Measurements from ENCODE around the gene FSD1. TPM values are rescaled to one million over a fixed set of nuclear protein-coding genes. Genes with fewer than 3 reads are reported as not detected.

Gene FSD1
- polyA plus RNA-seq, 1 donor from 2014 or later = 114 TPM

- Histone ChIP-seq H2AFZ (ENCODE audit: low read depth, low read length) (no peak overlapping the region), H3K4me2 (ENCODE audit: low read length) (no peak overlapping the region)
- TF ChIP-seq SMC3 (conservative IDR thresholded peaks at IDR 0.05; ENCODE audit: poor library complexity) = no peak
- no peak for TF ChIP-seq RAD21 (conservative IDR thresholded peaks at IDR 0.05)
- no peak for TF ChIP-seq POLR2AphosphoS5 (IDR thresholded peaks at IDR 0.05)
- TF ChIP-seq MXI1 (conservative IDR thresholded peaks at IDR 0.05; ENCODE audit: poor library complexity, severe bottlenecking) = no peak
- no peak for TF ChIP-seq REST (IDR thresholded peaks at IDR 0.05; ENCODE audit: borderline replicate concordance)
- TF ChIP-seq EP300 (conservative IDR thresholded peaks at IDR 0.05; ENCODE audit: poor library complexity, severe bottlenecking) = no peak
- TF ChIP-seq, protein P1, sequence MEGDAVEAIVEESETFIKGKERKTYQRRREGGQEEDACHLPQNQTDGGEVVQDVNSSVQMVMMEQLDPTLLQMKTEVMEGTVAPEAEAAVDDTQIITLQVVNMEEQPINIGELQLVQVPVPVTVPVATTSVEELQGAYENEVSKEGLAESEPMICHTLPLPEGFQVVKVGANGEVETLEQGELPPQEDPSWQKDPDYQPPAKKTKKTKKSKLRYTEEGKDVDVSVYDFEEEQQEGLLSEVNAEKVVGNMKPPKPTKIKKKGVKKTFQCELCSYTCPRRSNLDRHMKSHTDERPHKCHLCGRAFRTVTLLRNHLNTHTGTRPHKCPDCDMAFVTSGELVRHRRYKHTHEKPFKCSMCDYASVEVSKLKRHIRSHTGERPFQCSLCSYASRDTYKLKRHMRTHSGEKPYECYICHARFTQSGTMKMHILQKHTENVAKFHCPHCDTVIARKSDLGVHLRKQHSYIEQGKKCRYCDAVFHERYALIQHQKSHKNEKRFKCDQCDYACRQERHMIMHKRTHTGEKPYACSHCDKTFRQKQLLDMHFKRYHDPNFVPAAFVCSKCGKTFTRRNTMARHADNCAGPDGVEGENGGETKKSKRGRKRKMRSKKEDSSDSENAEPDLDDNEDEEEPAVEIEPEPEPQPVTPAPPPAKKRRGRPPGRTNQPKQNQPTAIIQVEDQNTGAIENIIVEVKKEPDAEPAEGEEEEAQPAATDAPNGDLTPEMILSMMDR (IDR thresholded peaks at IDR 0.05; ENCODE audit: poor library complexity, severe bottlenecking) = no peak
Measured at GRCh38 chr19:4313847-4314490, 9.6 kb downstream of the FSD1 start.

GRCh38 chr19:4316956-4317355 lies 12.6 kb downstream of the FSD1 start:
- no peak overlapping the region for H2AFZ ChIP-seq (ENCODE audit: low read depth, low read length)
- H3K4me3 ChIP-seq (ENCODE audit: low read length) = no peak overlapping the region
- TF ChIP-seq SMC3 (conservative IDR thresholded peaks at IDR 0.05; ENCODE audit: poor library complexity) (no peak), MXI1 (conservative IDR thresholded peaks at IDR 0.05; ENCODE audit: poor library complexity, severe bottlenecking) (no peak), TAF1 (IDR thresholded peaks at IDR 0.05; ENCODE audit: low read depth) (no peak), RAD21 (conservative IDR thresholded peaks at IDR 0.05) (no peak), EP300 (conservative IDR thresholded peaks at IDR 0.05; ENCODE audit: poor library complexity, severe bottlenecking) (no peak), REST (IDR thresholded peaks at IDR 0.05; ENCODE audit: borderline replicate concordance) (no peak), EZH2 (IDR thresholded peaks at IDR 0.05; ENCODE audit: borderline replicate concordance, insufficient read depth, low read length, poor library complexity, severe bottlenecking) (no peak), POLR2AphosphoS5 (IDR thresholded peaks at IDR 0.05) (no peak)
- TF ChIP-seq, protein P1 (IDR thresholded peaks at IDR 0.05; ENCODE audit: poor library complexity, severe bottlenecking) = no peak
- no peaks in the 10 kb centered on the region for H3K9me2 ChIP-seq (ENCODE audit: insufficient read depth, low read length)
- no peak overlapping the region for H3K4me2 ChIP-seq (ENCODE audit: low read length)
- no peaks in the 10 kb centered on the region for H3K9me3 ChIP-seq (ENCODE audit: low read length)
- peaks cover 10% of the 10 kb centered on the region for H3K36me3 ChIP-seq (ENCODE audit: insufficient read depth, low read length)
- H3K9ac ChIP-seq (ENCODE audit: low read length) = no peak overlapping the region
- H3K27me3 ChIP-seq (ENCODE audit: insufficient read depth, low read depth, low read length) = no peaks in the 10 kb centered on the region
- no peaks in the 10 kb centered on the region for H3K79me2 ChIP-seq (replicated peaks; ENCODE audit: insufficient read depth, low read length)
- no peaks in the 10 kb centered on the region for H4K20me1 ChIP-seq (ENCODE audit: insufficient read depth)
- no peak overlapping the region for H3K27ac ChIP-seq (ENCODE audit: low read length)
- no peaks in the 10 kb centered on the region for H3F3A ChIP-seq (ENCODE audit: insufficient read depth, low read length, poor library complexity, severe bottlenecking)

More at GRCh38 chr19:4313847-4314490, 9.6 kb downstream of the FSD1 start:
- H3K27ac ChIP-seq (ENCODE audit: low read length) = no peak overlapping the region
- H3K9me2 ChIP-seq (ENCODE audit: insufficient read depth, low read length) = no peaks in the 10 kb centered on the region
- no peaks in the 10 kb centered on the region for H3K27me3 ChIP-seq (ENCODE audit: insufficient read depth, low read depth, low read length)
- H3K4me3 ChIP-seq (ENCODE audit: low read length) = no peak overlapping the region
- no peaks in the 10 kb centered on the region for H3F3A ChIP-seq (ENCODE audit: insufficient read depth, low read length, poor library complexity, severe bottlenecking)
- H3K9ac ChIP-seq (ENCODE audit: low read length) = no peak overlapping the region
- H4K20me1 ChIP-seq (ENCODE audit: insufficient read depth) = no peaks in the 10 kb centered on the region
- H3K79me2 ChIP-seq (replicated peaks; ENCODE audit: insufficient read depth, low read length) = no peaks in the 10 kb centered on the region
- no peaks in the 10 kb centered on the region for H3K9me3 ChIP-seq (ENCODE audit: low read length)
- H3K36me3 ChIP-seq (ENCODE audit: insufficient read depth, low read length) = peaks cover 20% of the 10 kb centered on the region
